ENCODE measurements around the gene TET3.
A peak's percentile ranks its signal among the peaks of the same experiment; 100 is the strongest.

Gene TET3

GRCh38 chr2:73952499-73953446 is 31.9 kb upstream of the TET3 start:
- TF ChIP-seq POLR2A (IDR thresholded peaks at IDR 0.05; ENCODE audit: low read length), result no peak
- TF ChIP-seq GATA1 (IDR thresholded peaks at IDR 0.05; ENCODE audit: low read depth, low read length), result no peak
- DNase-seq, result no peak

- no peak for TF ChIP-seq GATA1 (IDR thresholded peaks at IDR 0.05; ENCODE audit: low read depth, low read length)
- no peak for TF ChIP-seq POLR2A (IDR thresholded peaks at IDR 0.05; ENCODE audit: low read length)
- no peak for DNase-seq
Measured at GRCh38 chr2:73956218-73956865, 28.4 kb upstream of the TET3 start.

DNA sequence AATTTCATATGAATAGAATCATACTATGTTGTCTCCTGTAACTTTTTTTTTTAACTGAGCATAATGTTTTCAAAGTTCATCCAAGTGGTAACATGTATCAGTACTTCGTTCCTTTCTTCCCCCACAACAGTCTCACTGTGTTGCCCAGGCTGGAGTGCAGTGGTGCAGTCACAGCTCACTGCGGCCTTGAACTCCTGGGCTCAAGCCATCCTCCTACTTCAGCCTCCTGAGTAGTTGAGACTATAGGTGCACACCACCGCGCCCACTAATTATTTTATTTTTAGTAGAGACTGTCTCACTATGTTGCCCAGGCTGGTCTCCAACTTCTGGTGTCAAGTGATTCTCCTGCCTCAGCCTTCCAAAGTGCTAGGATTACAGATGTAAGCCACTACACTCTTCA is 23.4 kb upstream of the TET3 start:
- TF ChIP-seq GATA1 (IDR thresholded peaks at IDR 0.05; ENCODE audit: low read depth, low read length) (no peak), POLR2A (IDR thresholded peaks at IDR 0.05; ENCODE audit: low read length) (no peak)
- no peak for DNase-seq

GRCh38 chr2:73961823-73962615 is 22.7 kb upstream of the TET3 start:
- DNase-seq, result no peak
- TF ChIP-seq GATA1 (IDR thresholded peaks at IDR 0.05; ENCODE audit: low read depth, low read length), result no peak
- TF ChIP-seq POLR2A (IDR thresholded peaks at IDR 0.05; ENCODE audit: low read length), result no peak

DNA sequence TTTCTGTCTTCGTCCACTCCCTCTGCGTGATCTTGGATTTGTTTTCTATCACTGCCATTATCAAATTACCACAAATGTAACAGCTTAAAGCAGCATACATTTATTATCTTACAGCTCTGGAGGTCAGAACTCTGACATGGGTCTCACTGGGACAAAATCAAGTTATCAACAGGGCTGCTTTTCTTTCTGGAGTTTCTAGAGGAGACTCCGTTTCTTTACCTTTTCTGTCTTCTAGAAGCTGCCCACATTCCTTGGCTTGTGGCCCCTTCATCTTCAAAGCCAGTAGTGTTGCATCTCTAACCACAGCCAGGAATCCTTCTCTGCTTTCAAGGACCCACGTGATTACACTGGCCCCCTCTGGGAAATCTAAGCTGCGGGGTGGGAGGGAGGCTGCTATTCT is 21.9 kb upstream of the TET3 start:
- no peak for DNase-seq
- TF ChIP-seq GATA1 (IDR thresholded peaks at IDR 0.05; ENCODE audit: low read depth, low read length), result no peak
- TF ChIP-seq POLR2A (IDR thresholded peaks at IDR 0.05; ENCODE audit: low read length), result no peak

GRCh38 chr2:73963385-73964120 is 21.2 kb upstream of the TET3 start:
- peak; percentile 14 to 17 for DNase-seq
- TF ChIP-seq GATA1 (IDR thresholded peaks at IDR 0.05; ENCODE audit: low read depth, low read length) (no peak), POLR2A (IDR thresholded peaks at IDR 0.05; ENCODE audit: low read length) (no peak)

- DNase-seq, result peak in 1 of 2 experiments; percentile 12
- no peak for TF ChIP-seq POLR2A (IDR thresholded peaks at IDR 0.05; ENCODE audit: low read length)
- no peak for TF ChIP-seq GATA1 (IDR thresholded peaks at IDR 0.05; ENCODE audit: low read depth, low read length)
Measured at GRCh38 chr2:73964223-73964622, 20.5 kb upstream of the TET3 start.

GRCh38 chr2:73965053-73965452 is 19.7 kb upstream of the TET3 start:
- no peak for TF ChIP-seq POLR2A (IDR thresholded peaks at IDR 0.05; ENCODE audit: low read length)
- TF ChIP-seq GATA1 (IDR thresholded peaks at IDR 0.05; ENCODE audit: low read depth, low read length), result no peak
- no peak for DNase-seq

- DNase-seq, result no peak
- TF ChIP-seq POLR2A (IDR thresholded peaks at IDR 0.05; ENCODE audit: low read length) (no peak), GATA1 (IDR thresholded peaks at IDR 0.05; ENCODE audit: low read depth, low read length) (no peak)
Measured at GRCh38 chr2:73968357-73968937, 16.3 kb upstream of the TET3 start.

DNA sequence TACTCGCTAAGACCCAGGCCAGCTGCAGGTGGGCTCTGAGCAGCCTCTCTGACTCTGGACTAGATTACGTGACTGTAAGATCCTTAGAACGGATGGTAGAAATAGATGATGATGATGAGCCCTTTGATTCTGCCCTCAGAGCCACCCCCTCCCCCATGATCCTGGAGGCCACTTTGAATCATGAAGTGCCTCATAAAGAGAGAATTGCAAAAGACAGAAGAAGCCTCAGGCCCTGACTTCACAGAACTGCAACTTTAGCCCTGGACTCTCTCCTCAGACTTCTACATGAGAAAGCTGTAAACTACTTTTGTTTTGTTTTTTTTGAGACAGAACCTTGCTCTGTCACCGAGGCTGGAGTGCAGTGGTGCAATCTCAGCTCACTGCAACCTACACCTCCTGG is 15.4 kb upstream of the TET3 start:
- TF ChIP-seq GATA1 (IDR thresholded peaks at IDR 0.05; ENCODE audit: low read depth, low read length) (no peak), POLR2A (IDR thresholded peaks at IDR 0.05; ENCODE audit: low read length) (no peak)
- no peak for DNase-seq

GRCh38 chr2:73970141-73970803 is 14.4 kb upstream of the TET3 start:
- no peak for DNase-seq
- TF ChIP-seq GATA1 (IDR thresholded peaks at IDR 0.05; ENCODE audit: low read depth, low read length) (no peak), POLR2A (IDR thresholded peaks at IDR 0.05; ENCODE audit: low read length) (no peak)

DNA sequence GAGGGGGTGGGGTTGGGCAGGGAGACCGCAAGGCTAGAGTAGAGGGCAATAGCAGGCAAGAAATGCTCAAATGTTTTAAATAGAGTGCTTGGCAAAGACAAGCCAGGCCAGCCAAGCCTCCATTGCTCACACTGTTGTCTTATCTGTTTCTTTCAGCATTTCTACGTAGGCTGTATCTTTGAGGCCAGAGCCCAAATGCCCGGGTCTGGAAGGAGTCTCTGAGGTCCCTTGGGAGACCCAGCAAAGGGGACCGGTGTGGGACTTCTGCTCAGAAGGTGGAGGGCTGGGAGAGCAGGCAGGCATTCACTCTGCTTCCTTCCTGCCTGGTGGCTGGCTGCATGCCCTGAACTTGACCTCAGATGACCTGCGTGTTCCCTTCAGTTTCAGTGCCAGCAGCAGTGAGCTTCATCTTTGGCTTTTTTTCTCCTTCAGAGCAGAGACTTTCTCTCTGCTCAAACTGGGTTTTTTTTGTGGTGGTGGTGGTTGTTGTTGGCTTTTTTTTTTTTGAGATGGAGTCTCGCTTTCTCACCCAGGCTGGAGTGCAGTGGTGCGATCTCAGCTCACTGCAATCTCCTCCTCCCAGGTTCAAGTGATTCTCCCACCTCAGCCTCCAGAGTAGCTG is 13.7 kb upstream of the TET3 start:
- TF ChIP-seq GATA1 (IDR thresholded peaks at IDR 0.05; ENCODE audit: low read depth, low read length), result peak; percentile 58
- TF ChIP-seq POLR2A (IDR thresholded peaks at IDR 0.05; ENCODE audit: low read length), result peak; percentile 32
- DNase-seq, result peak; percentile 92 to 93

Measured in erythroblast (primary cell).